Activated T-helper 9 cell treated with anti-CD3 and anti-CD28 coated beads, Interleukin-2, amount 50 U/mL, for 16 hours (primary cell): ENCODE data around the gene SMARCD2.
"Not testable (repeated sequence)": the region's sequence is repeated elsewhere in the genome, so short reads cannot be mapped to it uniquely, and the experiment has no call there.

Experiments used
- DNase-seq: peaks from one replicate; pipeline ENCODE4 v3.0.0-alpha.2; 2020; ENCODE audit warnings: low read depth

Gene SMARCD2

DNA sequence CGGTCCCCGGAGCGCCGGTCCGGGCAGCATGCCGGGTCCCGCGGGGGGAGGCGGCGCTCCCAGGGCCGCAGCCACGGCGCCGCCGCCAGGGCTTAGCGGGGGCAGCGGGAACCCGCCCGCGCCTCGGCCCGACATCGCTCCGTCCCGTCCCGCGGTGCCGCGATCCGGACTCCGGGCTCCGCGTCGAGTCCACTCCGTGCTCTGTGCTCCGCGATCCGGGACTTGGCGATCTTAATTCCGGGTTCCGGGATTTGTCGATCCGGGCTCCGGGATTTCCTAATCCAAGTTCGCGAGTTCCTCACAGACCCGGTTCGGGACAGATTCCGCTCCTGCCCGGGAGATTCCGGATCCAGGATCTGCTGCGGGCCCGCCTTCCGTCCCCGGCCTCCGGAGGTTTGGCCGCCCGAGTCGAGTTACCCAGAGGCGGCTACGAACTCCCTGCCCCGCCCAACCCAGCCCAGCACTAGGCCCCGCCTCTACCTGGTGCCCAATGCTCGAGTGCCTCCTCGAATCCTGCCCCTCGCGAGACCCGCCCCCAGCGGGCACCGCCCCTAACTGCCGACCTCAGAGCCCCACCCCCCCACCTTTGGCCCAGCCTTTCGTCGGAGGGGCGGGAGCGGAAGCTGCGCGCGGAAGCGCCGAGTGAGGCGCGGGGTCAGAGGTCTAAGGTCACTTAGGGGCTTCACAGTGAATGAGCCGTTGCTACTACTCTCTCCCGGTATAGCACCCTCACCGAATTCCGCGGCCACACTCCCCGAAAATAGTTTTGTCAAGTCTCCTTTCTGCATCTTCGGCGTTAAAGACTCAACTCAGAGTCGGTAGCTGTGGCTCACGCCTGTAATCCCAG is at the start of gene SMARCD2:
TSS of gene SMARCD2 (minus strand) at position 146 of the 847 bp plus-strand sequence. CDS start at position 135, 11 bp downstream.
- peak; percentile 99 for DNase-seq

DNA sequence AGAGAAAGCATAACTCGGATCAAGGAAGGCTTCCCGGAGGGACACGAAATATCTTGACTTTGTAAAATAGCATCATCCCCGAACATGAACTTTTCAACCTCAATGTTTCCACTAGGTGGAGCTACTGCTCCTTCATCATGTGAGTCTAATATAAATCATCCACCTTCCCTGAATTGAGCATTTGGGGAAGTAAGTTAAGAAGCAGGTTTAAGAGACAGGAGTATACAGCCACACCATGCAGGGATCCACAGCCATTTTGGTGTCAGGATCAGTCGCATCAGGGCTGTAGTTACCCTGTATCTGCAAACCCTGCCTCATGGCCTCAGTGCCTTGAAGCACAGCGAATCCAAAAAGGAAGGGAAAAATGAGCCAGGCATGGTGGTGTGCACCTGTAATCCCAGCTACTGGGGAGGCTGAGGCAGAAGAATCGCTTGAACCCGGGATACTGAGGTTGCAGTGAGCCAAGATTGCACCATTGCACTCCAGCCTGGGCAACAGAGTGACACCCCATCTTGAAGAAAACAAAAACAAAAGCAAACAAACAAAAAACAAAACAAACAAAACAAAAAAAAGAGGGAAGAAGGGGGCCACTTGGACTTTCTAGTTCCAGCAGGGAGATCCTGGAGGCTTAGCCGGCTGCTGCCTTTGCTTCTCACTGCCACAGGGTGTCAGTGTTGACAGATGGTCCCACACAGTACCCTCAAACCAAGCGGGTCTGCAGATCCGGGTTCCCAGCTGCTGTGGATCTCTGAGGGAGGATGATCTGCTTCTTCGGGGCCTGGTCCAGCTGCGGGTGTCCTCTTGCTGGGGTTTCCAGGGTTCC is 46.8 kb upstream of the SMARCD2 start:
- DNase-seq, result not testable (repeated sequence)

DNA sequence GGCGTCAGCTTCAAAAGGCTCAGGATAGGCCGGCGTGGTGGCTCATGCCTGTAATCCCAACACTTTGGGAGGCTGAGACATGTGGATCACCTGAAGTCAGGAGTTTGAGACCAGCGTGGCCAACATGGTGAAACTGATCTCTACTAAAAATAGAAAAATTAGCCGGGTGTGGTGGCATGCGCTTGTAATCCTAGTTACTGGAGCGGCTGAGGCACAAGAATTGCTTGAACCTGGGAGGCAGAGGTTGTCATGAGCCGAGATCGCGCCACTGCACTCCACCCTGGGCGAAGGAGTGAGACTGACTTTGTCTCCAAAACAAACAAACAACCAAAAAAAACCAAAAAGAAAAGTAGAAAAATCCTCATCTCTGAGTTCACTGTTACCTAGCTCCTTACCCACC is 42.6 kb upstream of the SMARCD2 start:
- DNase-seq, result not testable (repeated sequence)

DNA sequence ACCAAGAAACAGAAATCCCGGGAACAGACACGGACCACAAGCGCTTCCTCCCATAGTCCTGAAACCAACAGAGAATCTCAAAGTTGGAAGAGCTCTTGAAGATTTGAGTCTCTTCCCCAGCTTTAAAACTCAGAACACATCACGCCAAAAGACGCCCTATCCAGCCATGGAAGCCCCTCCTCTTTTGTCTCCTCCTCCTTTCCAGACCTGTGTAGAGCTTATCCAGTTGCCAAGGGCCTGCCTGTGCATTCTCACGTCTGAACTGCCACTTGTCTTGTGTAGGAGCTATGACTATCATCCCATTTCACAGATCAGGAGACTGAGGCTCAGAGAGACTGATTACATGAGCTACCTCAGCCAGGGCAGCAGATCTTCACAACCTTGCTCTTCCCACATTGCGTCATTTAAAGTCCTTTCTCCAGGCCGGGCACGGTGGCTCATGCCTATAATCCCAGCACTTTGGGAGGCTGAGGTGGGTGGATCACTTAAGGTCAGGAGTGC is 40.2 kb upstream of the SMARCD2 start:
- not testable (repeated sequence) for DNase-seq

DNA sequence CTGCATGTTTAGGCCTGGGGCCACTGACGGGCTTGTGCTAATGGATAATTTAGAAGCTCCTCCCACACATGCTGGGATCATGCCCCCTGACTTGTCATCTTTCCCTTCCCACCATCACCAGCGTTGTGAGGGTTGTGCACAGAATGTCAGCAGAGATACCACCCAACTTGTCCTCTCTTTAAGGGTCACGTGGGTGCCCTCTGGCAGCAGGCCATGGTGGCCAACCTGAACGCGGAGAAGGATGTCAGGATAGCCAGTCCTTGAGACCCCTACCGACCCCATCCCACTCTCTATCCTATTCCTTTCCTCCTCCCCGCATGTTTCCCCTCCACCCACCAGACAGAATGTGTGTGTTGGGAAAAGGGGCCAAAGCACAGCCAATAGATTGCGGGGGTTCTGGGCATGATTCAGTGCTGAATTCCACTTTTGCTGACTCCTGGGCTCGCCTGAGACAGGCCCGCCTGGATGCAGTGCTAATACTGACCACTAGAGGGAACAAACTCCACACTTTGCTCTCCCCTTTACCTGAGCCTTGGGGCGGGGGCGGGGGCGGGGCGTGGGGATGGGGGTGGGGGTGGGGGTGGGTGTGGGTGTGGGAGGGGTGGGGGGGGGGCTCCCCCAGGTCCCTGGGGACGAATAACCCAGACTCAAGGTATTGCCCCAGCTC is 39.6 kb upstream of the SMARCD2 start, which contains the start of gene GH2:
TSS of gene GH2 (minus strand) at position 10 of the 667 bp plus-strand sequence. CDS start 143 bp downstream, outside the sequence.
- peak; percentile 29 for DNase-seq

DNA sequence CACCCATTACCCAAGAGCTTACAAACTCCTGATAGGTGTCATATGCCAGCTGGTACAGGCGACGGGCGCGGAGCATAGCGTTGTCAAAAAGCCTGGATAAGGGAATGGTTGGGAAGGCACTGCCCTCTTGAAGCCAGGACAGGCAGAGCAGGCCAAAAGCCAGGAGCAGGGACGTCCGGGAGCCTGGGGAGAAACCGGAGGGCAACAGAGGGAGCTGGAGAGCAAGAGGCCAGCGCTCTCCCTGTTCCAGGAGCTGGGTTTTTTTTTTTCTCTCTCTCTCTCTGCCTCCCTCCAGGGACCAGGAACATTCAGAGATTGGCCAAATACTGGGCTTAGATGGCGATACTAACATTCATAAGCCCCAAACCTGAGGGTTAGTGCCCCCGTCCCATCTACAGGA is 38.9 kb upstream of the SMARCD2 start:
- DNase-seq, result not testable (repeated sequence)

DNA sequence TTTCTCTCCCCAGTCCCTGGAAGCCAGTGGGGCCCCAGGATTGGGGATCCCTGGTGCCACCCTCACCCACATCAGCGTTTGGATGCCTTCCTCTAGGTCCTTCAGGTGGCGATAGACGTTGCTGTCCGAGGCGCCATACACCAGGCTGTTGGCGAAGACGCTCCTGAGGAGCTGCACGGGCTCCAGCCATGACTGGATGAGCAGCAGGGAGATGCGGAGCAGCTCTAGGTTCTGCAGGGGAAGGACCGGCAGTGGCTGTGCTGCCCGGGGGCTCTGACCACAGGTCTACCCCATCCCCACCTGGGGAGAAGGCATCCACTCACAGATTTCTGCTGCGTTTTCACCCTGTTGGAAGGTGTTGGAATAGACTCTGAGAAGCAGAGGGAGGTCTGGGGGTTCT is 38.2 kb upstream of the SMARCD2 start:
- no peak for DNase-seq

DNA sequence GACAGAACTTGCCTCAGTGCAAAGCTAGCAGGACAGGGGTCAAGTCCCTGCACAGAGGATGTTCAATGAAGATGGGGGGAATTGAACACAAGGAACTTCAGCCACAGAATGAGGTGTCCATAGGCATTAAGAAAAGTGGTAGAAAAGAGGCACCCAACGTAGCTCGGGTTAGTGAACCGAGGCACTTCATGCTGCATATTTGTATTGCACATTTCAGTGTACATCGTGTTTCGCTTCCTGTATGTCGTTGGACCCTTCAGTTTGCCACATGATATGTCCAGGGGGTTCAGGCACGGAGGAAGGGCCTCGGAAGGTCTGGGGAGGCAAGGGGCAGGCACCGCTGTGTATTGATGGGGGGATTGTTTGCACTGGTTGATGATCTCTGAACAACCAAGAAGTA is 35.9 kb upstream of the SMARCD2 start:
- DNase-seq, result not testable (repeated sequence)

DNA sequence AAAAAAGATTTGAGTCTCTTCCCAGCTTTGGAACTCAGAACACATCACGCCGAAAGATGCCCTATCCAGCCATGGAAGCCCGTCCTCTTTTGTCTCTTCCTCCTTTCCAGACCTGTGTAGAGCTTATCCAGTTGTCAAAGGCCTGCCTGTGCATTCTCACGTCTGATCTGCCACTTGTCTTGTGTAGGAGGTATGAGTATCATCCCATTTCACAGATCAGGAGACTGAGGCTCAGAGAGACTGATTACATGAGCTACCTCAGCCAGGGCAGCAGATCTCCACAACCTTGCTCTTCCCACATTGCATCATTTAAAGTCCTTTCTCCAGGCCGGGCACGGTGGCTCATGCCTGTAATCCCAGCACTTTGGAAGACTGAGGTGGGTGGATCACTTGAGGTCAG is 32.2 kb upstream of the SMARCD2 start:
- not testable (repeated sequence) for DNase-seq

DNA sequence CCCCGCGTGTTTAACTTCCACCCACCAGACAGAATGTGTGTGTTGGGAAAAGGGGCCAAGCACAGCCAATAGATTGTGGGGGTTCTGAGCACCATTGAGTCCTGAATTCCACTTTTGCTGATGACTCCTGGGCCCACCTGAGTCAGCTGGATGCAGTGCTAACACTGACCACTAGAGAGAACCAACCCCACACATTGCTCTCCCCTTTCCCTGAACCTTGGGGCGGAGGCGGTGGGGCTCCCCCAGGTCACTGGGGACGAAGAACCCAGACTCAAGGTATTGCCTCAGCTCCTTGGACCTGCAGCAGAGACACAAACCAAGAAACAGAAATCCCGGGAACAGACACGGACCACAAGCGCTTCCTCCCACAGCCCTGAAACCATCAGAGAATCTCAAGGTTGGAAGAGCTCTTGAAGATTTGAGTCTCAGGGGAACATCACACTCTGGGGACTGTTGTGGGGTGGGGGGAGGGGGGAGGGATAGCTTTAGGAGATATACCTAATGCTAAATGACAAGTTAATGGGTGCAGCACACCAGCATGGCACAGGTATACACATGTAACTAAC is 31.7 kb upstream of the SMARCD2 start:
- not testable (repeated sequence) for DNase-seq

DNA sequence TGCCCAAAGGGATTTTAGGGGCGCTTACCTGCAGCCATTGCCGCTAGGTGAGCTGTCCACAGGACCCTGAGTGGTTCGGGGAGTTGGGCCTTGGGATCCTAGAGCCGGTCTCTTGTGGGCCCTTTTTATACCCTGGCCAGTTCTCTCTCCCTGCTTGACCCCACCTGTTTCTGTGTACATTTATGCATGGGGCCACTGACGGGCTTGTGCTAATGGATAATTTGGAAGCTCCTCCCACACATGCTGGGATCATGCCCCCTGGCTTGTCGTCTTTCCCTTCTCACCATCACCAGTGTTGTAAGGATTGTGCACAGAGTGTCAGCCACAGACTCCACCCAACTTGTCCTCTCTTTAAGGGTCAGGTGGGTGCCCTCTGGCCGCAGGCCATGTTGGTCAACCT is 31.1 kb upstream of the SMARCD2 start, which contains the start of gene CSH2:
TSS of gene CSH2 (minus strand) at position 101 of the 400 bp plus-strand sequence. CDS start at position 38, 63 bp downstream.
- DNase-seq, result not testable (repeated sequence)

DNA sequence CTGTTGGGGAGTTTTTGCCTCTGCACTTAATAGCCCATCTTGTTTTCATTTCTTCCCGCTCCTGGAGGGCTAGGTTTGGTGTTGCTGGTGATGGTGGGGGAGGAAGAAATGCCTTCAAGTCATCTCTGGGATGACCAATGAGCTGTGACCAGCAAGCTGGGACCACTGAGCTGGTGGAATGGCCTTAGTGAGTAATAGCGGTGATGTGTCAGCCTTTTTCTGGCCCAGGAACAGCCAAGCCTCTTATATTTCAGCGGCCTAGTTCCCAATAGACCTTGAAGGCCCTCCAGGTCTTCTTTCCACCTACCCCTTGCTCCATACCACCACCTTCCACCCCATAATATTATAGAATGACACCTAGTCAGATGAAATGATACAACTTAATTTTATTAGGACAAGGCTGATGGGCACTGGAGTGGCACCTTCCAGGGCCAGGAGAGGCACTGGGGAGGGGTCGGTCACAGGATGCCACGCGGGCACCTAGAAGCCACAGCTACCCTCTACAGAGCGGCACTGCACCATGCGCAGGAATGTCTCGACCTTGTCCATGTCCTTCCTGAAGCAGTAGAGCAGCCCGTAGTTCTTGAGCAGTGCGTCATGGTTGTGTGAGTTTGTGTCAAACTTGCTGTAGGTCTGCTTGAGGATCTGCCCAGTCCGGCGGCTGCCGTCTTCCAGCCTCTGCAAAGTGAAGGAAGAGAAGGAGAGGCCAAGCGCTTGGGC is 29.3 kb upstream of the SMARCD2 start:
- not testable (repeated sequence) for DNase-seq

DNA sequence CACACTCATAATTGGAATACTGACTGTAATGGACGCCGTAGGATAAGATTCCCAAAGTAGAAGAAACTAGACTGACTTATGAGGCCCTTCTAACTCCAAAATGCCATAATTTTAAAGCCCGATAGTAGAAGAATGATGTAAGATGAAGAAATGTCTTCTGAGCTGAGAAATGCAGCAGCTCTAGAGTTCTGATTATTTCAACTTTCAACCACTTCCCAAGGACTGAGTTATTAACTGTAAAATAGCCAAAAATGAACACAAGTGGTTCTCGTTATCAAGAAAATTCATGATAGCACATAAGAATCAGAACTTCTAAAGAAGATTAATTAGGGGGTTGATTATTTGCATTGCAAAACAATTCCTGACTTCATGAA is 27.8 kb upstream of the SMARCD2 start:
- DNase-seq, result not testable (repeated sequence)

DNA sequence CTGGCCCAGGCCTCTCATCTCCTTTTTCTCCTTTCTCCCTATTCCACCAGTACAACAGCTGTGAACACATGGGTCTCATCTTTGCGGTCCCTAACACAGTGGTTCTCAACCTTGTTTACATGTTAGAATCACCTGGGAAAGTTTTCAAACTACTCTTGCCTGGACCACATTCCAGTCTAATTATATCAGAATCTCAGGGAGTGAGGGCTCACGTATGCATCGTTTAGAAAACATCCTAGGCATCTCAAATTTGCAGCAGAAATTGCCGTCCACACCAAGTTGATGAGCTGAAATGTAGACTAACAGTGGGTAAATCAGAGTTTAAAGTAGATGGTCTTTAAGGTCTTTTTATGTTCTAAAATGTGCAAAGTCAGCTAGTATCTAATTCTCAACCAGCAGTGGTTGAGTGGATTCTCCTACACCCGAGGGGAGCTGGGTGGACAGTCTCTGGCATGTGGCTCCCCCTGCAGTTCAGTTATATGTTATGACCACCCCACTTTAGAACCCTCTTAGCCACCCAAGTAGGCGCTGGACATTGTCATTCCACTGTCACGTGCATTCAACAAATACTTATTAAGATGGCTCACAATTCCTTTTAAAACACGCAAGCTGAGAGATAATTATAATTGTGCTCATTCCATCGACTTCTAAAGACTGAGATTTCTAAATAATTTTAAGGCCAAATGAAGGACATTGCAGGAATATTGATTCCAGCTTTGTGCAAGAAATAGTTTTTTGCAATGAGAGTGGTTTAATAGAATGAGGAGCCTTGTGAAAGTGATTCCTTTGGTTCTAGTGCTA is 27.2 kb upstream of the SMARCD2 start:
- not testable (repeated sequence) for DNase-seq

DNA sequence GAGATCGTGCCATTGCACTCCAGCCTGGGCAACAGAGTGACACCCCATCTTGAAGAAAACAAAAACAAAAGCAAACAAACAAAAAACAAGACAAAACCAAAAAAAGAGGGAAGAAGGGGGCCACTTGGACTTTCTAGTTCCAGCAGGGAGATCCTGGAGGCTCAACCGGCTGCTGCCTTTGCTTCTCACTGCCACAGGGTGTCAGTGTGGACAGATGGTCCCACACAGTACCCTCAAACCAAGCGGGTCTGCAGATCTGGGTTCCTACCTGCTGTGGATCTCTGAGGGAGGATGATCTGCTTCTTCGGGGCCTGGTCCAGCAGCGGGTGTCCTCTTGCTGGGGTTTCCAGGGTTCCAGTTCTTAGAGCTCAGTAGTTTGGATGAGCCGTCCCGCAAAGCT is 24.1 kb upstream of the SMARCD2 start:
- not testable (repeated sequence) for DNase-seq

DNA sequence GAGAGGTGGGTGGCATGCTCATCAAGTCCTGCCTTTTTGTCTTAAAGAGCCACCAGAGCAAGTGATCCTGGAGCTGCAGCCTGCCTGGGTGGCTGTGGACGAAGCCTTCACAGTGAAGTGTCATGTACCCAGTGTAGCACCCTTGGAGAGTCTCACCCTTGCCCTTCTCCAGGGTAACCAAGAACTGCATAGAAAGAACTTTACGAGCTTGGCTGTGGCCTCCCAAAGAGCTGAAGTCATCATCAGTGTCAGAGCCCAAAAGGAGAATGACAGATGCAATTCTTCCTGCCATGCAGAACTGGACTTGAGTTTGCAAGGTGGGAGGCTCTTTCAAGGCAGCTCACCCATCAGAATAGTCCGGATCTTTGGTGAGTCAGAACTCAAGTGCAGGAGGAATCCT is 16.8 kb upstream of the SMARCD2 start:
- no peak for DNase-seq

DNA sequence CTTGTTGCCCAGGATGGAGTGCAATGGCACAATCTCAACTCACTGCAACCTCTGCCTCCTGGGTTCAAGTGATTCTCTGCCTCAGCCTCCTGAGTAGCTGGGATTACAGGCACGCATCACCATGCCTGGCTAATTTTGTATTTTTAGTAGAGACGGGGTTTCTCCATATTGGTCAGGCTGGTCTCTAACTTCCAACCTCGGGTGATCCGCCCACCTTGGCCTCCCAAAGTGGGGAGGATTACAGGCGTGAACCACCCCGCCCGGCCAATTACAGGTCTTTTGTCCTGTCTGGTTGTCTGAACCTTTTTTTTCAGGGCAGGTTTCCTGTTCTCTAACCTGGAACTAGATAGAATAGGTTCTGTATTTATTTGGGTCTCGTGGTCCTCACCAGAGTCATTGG is 13.9 kb upstream of the SMARCD2 start:
- DNase-seq, result not testable (repeated sequence)

DNA sequence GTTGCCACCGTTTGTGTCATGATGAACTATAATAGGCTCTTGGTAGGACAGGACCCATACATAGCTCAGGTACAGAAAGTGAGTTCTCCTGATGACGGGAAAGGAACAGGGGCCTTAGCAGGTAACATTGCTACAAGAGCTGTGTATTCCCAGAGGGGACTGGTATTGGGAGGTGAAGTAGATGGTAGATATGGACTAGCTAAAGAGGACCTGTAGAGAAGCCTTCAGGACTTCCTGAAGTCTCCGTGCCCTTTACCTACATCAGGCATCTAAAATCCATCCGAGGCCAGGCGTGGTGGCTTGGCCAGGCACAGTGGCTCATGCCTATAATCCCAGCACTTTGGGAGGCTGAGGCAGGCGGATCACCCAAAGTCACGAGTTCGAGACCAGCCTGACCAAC is 12.7 kb upstream of the SMARCD2 start:
- DNase-seq, result no peak

DNA sequence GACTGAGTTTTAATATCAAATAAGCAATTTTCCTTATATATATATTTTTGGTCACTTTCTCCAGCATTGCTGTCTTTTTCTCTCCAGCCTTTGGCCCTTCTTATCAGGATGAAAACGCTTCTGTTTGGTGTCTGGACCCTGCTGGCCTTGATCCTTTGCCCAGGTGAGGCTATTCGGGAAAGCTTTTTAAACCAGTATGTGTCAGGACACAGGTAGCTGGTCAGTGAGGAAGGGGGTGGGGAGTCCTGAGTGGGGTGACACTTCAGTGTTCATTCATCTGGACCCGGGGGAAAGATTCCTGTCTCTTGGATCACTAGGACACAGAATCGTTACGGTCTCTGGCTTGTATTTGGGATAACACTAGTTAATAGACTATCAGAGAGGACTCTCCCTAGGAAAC is 12.2 kb upstream of the SMARCD2 start:
- no peak for DNase-seq

DNA sequence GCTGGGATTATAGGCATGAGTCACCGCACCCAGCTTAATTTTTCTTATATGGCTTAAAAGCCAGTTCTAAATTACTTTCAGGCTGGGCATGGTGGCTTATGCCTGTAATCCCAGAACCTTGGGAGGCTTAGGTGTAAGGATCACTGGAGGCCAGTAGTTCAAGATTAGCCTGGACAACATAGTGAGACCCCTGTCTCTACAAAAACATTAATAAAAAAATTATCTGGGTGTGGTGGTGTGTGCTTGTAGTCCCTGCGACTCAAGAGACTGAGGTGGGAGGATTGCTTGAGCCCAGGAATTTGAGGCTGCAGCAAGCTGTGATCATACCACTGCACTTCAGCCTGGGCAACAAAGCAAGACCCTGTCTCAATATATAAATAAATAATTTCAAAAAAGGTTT is 10.8 kb upstream of the SMARCD2 start:
- no peak for DNase-seq
